ENCODE measurements around the gene RNF152. TPM values are rescaled to one million over a fixed set of nuclear protein-coding genes. Genes with fewer than 3 reads are reported as not detected.
"Not testable (repeated sequence)": the region's sequence is repeated elsewhere in the genome, so short reads cannot be mapped to it uniquely, and the experiment has no call there.

RNF152 gene
- total RNA-seq, 1 donor from 2014 or later, result 10.4 TPM

GRCh38 chr18:61815885-61816470 lies 76.8 kb downstream of the RNF152 start:
- Histone ChIP-seq H3K4me1 (peaks cover 10% of the 10 kb centered on the region), H3K36me3 (peaks cover 33% of the 10 kb centered on the region), H3K4me3 (no peak overlapping the region), H3K27me3 (ENCODE audit: low read depth) (no peaks in the 10 kb centered on the region), H3K9me3 (replicated peaks) (no peaks in the 10 kb centered on the region), H3K27ac (replicated peaks) (no peak overlapping the region)
- TF ChIP-seq CTCF (IDR thresholded peaks at IDR 0.05; ENCODE audit: borderline replicate concordance), result no peak
- intact Hi-C loops (cut with micrococcal nuclease), result no loop called here
- no peak for DNase-seq

- Histone ChIP-seq H3K27ac (replicated peaks) (no peak overlapping the region), H3K27me3 (ENCODE audit: low read depth) (no peaks in the 10 kb centered on the region), H3K4me3 (no peak overlapping the region), H3K9me3 (replicated peaks) (no peaks in the 10 kb centered on the region), H3K4me1 (no peaks in the 10 kb centered on the region), H3K36me3 (peaks cover 3% of the 10 kb centered on the region)
- intact Hi-C loops (cut with micrococcal nuclease), result no loop called here
- no peak for TF ChIP-seq CTCF (IDR thresholded peaks at IDR 0.05; ENCODE audit: borderline replicate concordance)
- DNase-seq, result no peak
Measured at GRCh38 chr18:61808286-61808685, 84.5 kb downstream of the RNF152 start.

GRCh38 chr18:61803393-61803792 lies 89.4 kb downstream of the RNF152 start:
- intact Hi-C loops (cut with micrococcal nuclease), result no loop called here
- Histone ChIP-seq H3K27me3 (ENCODE audit: low read depth) (no peaks in the 10 kb centered on the region), H3K9me3 (replicated peaks) (peaks cover 5% of the 10 kb centered on the region), H3K4me3 (no peak overlapping the region), H3K27ac (replicated peaks) (no peak overlapping the region), H3K4me1 (no peaks in the 10 kb centered on the region), H3K36me3 (no peaks in the 10 kb centered on the region)
- no peak for DNase-seq
- no peak for TF ChIP-seq CTCF (IDR thresholded peaks at IDR 0.05; ENCODE audit: borderline replicate concordance)

- H3K27ac ChIP-seq (replicated peaks), result no peak overlapping the region
- no peak for TF ChIP-seq CTCF (IDR thresholded peaks at IDR 0.05; ENCODE audit: borderline replicate concordance)
- H3K9me3 ChIP-seq (replicated peaks), result peaks cover 16% of the 10 kb centered on the region
- no peak for DNase-seq
- no peaks in the 10 kb centered on the region for H3K4me1 ChIP-seq
- no peaks in the 10 kb centered on the region for H3K27me3 ChIP-seq (ENCODE audit: low read depth)
- intact Hi-C loops (cut with micrococcal nuclease), result no loop called here
- H3K4me3 ChIP-seq, result no peak overlapping the region
- no peaks in the 10 kb centered on the region for H3K36me3 ChIP-seq
Measured at GRCh38 chr18:61797696-61798590, 94.9 kb downstream of the RNF152 start.

GRCh38 chr18:61791031-61791430 lies 101.8 kb downstream of the RNF152 start:
- no peak for TF ChIP-seq CTCF (IDR thresholded peaks at IDR 0.05; ENCODE audit: borderline replicate concordance)
- Histone ChIP-seq H3K9me3 (replicated peaks) (peaks cover 23% of the 10 kb centered on the region), H3K4me1 (no peaks in the 10 kb centered on the region), H3K4me3 (no peak overlapping the region), H3K27ac (replicated peaks) (no peak overlapping the region), H3K27me3 (ENCODE audit: low read depth) (no peaks in the 10 kb centered on the region), H3K36me3 (no peaks in the 10 kb centered on the region)
- DNase-seq, result no peak
- intact Hi-C loops (cut with micrococcal nuclease), result no loop called here

GRCh38 chr18:61787011-61787670 lies 105.7 kb downstream of the RNF152 start:
- H3K4me3 ChIP-seq; H3K27ac ChIP-seq (replicated peaks); DNase-seq; intact Hi-C loops (cut with micrococcal nuclease); H3K36me3 ChIP-seq; H3K27me3 ChIP-seq (ENCODE audit: low read depth); H3K4me1 ChIP-seq: not testable (repeated sequence)
- H3K9me3 ChIP-seq (replicated peaks), result peaks cover 23% of the 10 kb centered on the region

All from left ventricle myocardium inferior (tissue), 1 donor.